Stimulated activated CD4-positive, alpha-beta T cell treated with anti-CD3 and anti-CD28 coated beads, Interleukin-12 subunit alpha, Interleukin-12 subunit beta, amount 100 ng/mL, for 48 hours (primary cell): ENCODE data around the gene LYVE1.
"Not testable (repeated sequence)": the region's sequence is repeated elsewhere in the genome, so short reads cannot be mapped to it uniquely, and the experiment has no call there.

ENCODE experiments used
- DNase-seq, 3 donors: peaks; one replicate each; pipeline ENCODE4 v3.0.0-alpha.2; 2020; ENCODE audit warnings: low read depth in 2 of 3, low spot score in 1 of 3

LYVE1 gene, protein sequence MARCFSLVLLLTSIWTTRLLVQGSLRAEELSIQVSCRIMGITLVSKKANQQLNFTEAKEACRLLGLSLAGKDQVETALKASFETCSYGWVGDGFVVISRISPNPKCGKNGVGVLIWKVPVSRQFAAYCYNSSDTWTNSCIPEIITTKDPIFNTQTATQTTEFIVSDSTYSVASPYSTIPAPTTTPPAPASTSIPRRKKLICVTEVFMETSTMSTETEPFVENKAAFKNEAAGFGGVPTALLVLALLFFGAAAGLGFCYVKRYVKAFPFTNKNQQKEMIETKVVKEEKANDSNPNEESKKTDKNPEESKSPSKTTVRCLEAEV

DNA sequence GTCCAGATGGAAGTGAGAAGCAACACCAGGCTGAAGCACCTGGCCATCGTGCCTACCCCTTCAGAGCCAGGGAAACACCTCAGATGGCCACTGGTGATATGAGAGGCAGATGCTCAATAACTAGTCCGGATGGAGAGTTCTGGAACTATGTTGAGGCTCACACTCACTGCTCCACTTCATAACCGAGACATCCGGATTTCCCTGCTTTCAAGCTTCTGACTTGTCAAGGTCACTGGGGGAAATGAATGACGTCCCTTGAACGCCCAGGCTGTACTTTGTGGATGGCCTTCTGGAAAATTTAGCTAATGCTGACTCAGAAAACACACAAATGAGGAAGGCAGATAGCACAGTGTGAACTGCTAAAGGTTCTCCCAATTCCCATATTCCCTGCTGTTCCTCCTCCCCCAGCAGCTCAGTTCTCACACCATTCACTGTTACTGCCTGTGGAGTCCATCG, at the start of gene LYVE1:
Gene LYVE1 (minus strand): TSS at position 180 of the 456 bp plus-strand sequence. CDS start 133 bp downstream, at position 47.
- no peak for DNase-seq

GRCh38 chr11:10617551-10617950, 49.1 kb upstream of the LYVE1 start:
- DNase-seq: no peak

DNA sequence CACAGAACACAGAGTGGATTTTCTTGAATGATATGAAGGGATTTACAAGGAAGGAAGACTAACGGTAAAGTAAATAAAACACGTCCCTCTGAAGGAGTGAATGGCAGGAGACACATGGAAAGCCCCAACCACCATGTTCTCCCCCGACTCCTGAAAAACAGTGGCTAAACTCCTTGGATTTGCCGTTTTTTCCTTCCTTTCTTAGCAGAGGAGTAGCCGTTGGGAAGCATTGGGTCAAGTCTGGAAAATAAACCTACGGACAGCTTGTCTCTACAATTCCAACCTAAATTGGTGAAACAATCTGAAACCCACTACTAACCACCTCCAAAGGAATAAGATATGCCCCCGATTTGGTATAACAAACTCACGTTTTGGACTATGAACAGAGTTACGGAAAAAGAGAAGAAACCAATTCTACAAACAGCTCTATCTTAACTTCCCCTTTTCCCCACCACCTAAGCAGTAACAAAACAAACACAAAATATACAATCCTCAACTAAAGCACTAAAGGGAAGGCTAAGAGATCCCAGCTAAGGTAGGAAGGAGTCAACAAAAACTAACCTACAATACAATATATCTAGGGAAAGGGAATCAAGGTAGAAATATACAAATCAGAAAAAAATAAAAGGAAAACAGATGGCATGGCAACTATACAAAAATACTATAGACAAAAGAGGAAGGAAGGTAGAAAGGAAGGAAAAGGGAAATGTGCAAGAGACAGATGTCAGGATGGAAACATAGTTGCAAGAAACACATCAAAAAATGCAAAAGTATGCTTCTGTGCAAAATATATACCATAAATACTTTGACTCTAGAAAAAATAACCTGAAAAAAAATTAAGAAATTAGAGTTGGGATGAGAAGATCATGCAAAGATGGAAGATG, 43.8 kb upstream of the LYVE1 start:
- DNase-seq: no peak

DNA sequence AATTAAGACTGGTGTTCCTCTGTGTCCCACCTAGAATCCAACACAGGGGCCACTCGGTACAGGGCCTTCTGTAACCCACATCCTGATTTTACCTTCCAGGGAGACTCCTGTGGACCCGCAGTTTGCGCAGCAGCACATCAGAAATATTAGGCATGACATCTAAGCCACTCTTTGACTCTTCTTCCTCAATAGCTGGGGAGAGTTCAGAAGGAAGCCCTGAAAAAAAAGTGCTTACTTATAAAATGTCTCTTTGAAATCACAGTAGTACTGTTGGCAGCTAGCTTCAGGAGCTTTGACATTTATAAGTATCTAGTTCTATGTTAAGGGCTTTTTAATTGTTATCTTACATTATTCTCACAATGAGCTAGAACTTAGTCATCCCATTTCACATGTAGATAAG, 41.2 kb upstream of the LYVE1 start:
- no peak for DNase-seq

GRCh38 chr11:10608584-10608983, 40.1 kb upstream of the LYVE1 start:
- no peak for DNase-seq

GRCh38 chr11:10607462-10608132, 39.1 kb upstream of the LYVE1 start:
- no peak for DNase-seq

- no peak for DNase-seq
These were observed 38.2 kb upstream of the LYVE1 start for GRCh38 chr11:10606536-10607208.

- no peak for DNase-seq
These were observed 37.5 kb upstream of the LYVE1 start for GRCh38 chr11:10605941-10606381.

DNA sequence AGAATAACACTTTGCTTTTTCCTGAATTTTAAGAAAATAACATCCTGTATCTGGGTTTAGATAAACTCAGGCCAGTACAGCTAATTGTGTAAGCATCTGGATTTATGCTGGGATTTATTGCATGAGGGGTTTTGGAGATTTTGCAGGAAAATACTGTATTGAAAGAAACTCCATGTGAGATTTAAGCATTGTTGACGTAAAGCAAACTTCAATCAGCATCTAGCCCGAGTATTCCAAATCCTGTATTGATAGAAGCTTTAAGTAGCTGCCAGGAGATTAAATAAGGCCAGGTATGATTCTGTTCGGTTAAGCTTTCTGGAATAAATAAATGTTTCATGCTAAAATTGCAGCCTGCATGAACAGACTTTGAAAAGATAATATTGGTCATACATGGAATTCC, 36.3 kb upstream of the LYVE1 start:
- no peak for DNase-seq

DNA sequence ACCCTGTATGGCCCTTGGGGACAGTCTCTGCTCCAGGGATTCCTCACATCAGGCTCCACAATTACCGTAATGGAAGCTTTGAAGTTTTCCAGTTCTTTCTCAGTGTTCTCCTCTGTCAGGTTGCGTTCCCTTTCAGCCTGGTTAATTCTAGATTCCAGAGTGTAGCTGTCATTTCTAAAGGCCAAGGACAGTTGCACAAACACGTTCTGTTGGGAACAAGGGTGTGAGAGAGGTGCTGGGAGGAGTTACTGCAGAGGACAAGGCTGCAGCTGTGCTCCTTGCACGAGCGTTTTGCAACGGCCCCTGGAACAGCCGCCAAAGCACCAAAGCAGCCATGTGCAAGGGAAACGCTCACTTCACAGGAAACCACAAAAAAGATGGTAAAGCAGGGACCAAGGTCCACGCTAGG, 35.9 kb upstream of the LYVE1 start:
- no peak for DNase-seq

GRCh38 chr11:10603721-10604297, 35.3 kb upstream of the LYVE1 start:
- no peak for DNase-seq

DNA sequence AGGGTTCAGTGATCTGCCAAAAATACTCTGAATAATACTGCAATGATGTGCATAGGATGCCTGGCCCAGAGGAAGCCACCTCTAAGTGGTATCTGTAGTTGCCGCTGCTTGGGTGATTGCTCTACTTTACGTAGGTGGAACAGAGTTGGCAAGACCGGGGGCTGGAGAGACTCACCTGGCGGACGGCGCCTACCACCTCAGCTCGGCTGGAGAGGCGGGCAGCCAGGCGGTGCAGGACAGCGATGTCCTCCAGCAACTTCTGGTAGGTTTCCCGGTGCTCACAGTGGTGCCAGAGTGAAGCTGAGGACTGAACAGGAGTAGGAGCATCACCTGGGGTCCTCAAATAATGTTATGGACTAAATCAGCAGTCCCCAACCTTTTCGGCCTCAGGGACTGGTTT, 34.5 kb upstream of the LYVE1 start:
- no peak for DNase-seq

DNA sequence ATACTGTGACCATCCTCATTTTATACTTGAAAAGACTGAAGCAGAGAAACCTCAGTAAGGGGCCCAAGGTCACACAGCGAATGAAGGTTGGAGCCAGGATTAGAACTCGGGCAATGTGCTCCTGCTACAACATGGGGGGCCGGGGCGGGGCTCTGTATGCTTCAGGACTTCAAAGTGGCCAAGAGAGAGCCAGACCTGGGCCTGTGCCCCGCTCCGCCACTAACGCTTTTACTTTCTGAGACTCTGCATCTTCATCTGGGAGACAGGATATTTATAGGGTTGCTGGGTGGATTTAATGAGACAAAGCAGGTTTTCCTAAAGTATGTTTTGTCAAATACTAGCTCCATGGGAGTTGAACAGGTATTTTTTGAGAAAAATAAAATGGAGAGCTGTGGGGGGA, 33.9 kb upstream of the LYVE1 start:
- no peak for DNase-seq

DNA sequence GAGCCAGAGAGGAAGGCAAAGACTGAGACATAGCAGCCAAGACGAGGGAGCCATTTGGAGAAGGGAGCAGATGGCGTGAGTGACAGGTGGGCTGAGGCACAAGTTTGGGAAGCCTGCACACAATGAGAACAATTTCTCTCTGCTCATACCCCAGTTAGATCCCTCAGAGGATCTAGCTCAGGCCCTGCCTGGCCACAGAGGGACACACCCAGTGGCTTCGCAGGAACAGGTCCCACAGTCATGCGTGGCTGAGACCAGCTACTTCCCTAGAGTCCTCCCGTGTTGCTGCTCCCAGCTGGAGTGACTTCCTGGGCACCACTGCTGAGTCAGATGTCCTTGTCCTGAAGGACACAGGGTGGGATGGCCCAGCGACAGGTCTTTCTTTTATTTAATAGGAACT, 33.4 kb upstream of the LYVE1 start:
- DNase-seq: no peak

GRCh38 chr11:10600570-10601248, 32.2 kb upstream of the LYVE1 start:
- DNase-seq: no peak

GRCh38 chr11:10599388-10600175, 31.1 kb upstream of the LYVE1 start:
- DNase-seq: no peak

- no peak for DNase-seq
These were observed 30.4 kb upstream of the LYVE1 start for GRCh38 chr11:10598816-10599215.

- DNase-seq: no peak
These were observed 29.4 kb upstream of the LYVE1 start for GRCh38 chr11:10597877-10598351.

DNA sequence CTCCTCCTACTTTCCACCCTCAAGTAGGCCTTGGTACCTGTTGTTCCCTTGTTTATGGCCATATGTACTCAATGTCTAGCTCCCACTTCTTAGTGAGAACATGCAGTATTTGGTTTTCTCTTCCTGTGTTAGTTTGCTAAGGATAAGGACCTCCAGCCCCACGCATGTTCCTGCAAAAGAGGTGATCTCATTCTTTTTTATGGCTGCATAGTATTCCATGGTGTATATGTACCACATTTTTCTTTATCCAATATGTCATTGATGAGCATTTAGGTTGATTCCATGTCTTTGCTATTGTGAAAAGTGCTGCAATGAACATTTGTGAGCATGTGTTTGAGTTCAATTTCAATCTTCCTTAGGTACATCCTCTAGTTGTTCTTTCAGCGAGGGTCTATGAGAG, 27.4 kb upstream of the LYVE1 start:
- DNase-seq: not testable (repeated sequence)
